GM23338 (cell line): Measurements from ENCODE around the gene OTOG. TPM values are rescaled to one million over a fixed set of nuclear protein-coding genes. Genes with fewer than 3 reads are reported as not detected.

ENCODE experiments used
- ATAC-seq: fragments of 200-7000 bp; cut with Tn5 transposase; 3 replicates; pipeline ENCODE4 v1.9.1; 2020
- DNase-seq: peaks from one replicate; pipeline ENCODE4 v3.0.0-alpha.2; 2015; ENCODE audit warnings: low spot score
- H2AFZ ChIP-seq: fragments of 200-600 bp; sonication (generic); 2 replicates; pipeline ENCODE4 v1.8.0; 2016; ENCODE audit warnings: antibody characterized with exemption, mild to moderate bottlenecking, moderate library complexity
- H3F3A ChIP-seq: fragments of 200-600 bp; sonication (generic); replicated peaks from 2 replicates; pipeline ENCODE4 v1.8.0; 2017; ENCODE audit warnings: antibody characterized with exemption, mixed run types, low read depth
- H3K27ac ChIP-seq: fragments of 200-600 bp; sonication (generic); 2 replicates; pipeline ENCODE4 v1.6.1; 2016; ENCODE audit warnings: low read depth
- H3K27me3 ChIP-seq: fragments of 200-600 bp; sonication (generic); 2 replicates; pipeline ENCODE4 v1.8.0; 2016; ENCODE audit warnings: mild to moderate bottlenecking, mixed run types, moderate library complexity; ENCODE audit not compliant: insufficient read depth
- H3K36me3 ChIP-seq: fragments of 200-600 bp; sonication (generic); 2 replicates; pipeline ENCODE4 v1.8.0; 2016; ENCODE audit warnings: mild to moderate bottlenecking; ENCODE audit not compliant: insufficient read depth
- H3K4me1 ChIP-seq: fragments of 200-600 bp; sonication (generic); 2 replicates; pipeline ENCODE4 v1.8.0; 2016; ENCODE audit warnings: mild to moderate bottlenecking, moderate library complexity; ENCODE audit not compliant: insufficient read depth
- H3K4me2 ChIP-seq: fragments of 200-600 bp; sonication (generic); 2 replicates; pipeline ENCODE4 v1.7.1; 2017; ENCODE audit warnings: mixed run types
- H3K4me3 ChIP-seq: fragments of 200-600 bp; sonication (generic); 2 replicates; pipeline ENCODE4 v1.6.1; 2016; ENCODE audit warnings: mixed run types
- H3K79me2 ChIP-seq: fragments of 200-600 bp; sonication (generic); replicated peaks from 2 replicates; pipeline ENCODE4 v1.8.0; 2017; ENCODE audit warnings: mild to moderate bottlenecking; ENCODE audit not compliant: insufficient read depth
- H3K9me2 ChIP-seq: fragments of 200-600 bp; sonication (generic); 2 replicates; pipeline ENCODE4 v1.8.0; 2017; ENCODE audit not compliant: insufficient read depth
- H4K20me1 ChIP-seq: fragments of 200-600 bp; sonication (generic); replicated peaks from 2 replicates; pipeline ENCODE4 v1.8.0; 2017; ENCODE audit warnings: mild to moderate bottlenecking; ENCODE audit not compliant: insufficient read depth
- H3K27ac Mint-ChIP-seq: 2 replicates; pipeline ENCODE4 v1.8.0; 2020; ENCODE audit warnings: inconsistent platforms, mild to moderate bottlenecking, moderate library complexity, mixed read lengths
- H3K27me3 Mint-ChIP-seq: 3 replicates; pipeline ENCODE4 v1.8.0; 2022; ENCODE audit warnings: low read depth, mild to moderate bottlenecking, moderate library complexity, mixed read lengths, inconsistent platforms; ENCODE audit not compliant: insufficient read depth, poor library complexity
- H3K36me3 Mint-ChIP-seq: 3 replicates; pipeline ENCODE4 v1.8.0; 2021; ENCODE audit warnings: low read depth, mild to moderate bottlenecking, inconsistent platforms, moderate library complexity, mixed read lengths
- H3K4me1 Mint-ChIP-seq: 3 replicates; pipeline ENCODE4 v1.8.0; 2020; ENCODE audit warnings: mild to moderate bottlenecking, inconsistent platforms, mixed read lengths
- H3K4me3 Mint-ChIP-seq: 3 replicates; pipeline ENCODE4 v1.8.0; 2021; ENCODE audit warnings: moderate library complexity, mild to moderate bottlenecking, inconsistent platforms, mixed read lengths
- H3K9me3 Mint-ChIP-seq: 3 replicates; pipeline ENCODE4 v1.8.0; 2020; ENCODE audit warnings: moderate library complexity, mild to moderate bottlenecking, inconsistent platforms, mixed read lengths
- CREB1 ChIP-seq: fragments of 250-450 bp; sonication (Bioruptor Pico); IDR thresholded peaks from 2 replicates; pipeline ENCODE4 v1.5.0; 2020; ENCODE audit warnings: low read depth, mild to moderate bottlenecking, moderate library complexity
- EZH2 ChIP-seq: fragments of 200-600 bp; sonication (generic); IDR thresholded peaks from one replicate; pipeline ENCODE4 v1.8.0; 2017; ENCODE audit warnings: antibody characterized with exemption, mild to moderate bottlenecking, low read depth; ENCODE audit not compliant: unreplicated experiment
- EZH2phosphoT487 ChIP-seq: fragments of 200-600 bp; sonication (generic); IDR thresholded peaks from one replicate; pipeline ENCODE4 v1.8.1; 2018; ENCODE audit warnings: antibody characterized with exemption; ENCODE audit not compliant: unreplicated experiment
- JUNB ChIP-seq: IDR thresholded peaks from one replicate; pipeline ENCODE4 v1.6.1; 2016; ENCODE audit warnings: antibody characterized with exemption; ENCODE audit not compliant: unreplicated experiment
- NANOG ChIP-seq: IDR thresholded peaks from 2 replicates; pipeline ENCODE4 v1.6.1; 2016; ENCODE audit warnings: antibody characterized with exemption, borderline replicate concordance
- POLR2AphosphoS5 ChIP-seq: IDR thresholded peaks from 2 replicates; pipeline ENCODE4 v1.6.1; 2016; ENCODE audit warnings: antibody characterized with exemption, low read depth
- STAT1 ChIP-seq: IDR thresholded peaks from one replicate; pipeline ENCODE4 v1.6.1; 2016; ENCODE audit warnings: antibody characterized with exemption; ENCODE audit not compliant: unreplicated experiment
- ZNF114 ChIP-seq: fragments of 250-450 bp; sonication (Bioruptor Pico); IDR thresholded peaks from 2 replicates; pipeline ENCODE4 v1.5.0; 2020; ENCODE audit warnings: mild to moderate bottlenecking, moderate library complexity
- ZNF331 ChIP-seq: fragments of 250-450 bp; sonication (Bioruptor Pico); IDR thresholded peaks from 2 replicates; pipeline ENCODE4 v1.5.0; 2020; ENCODE audit warnings: low read depth, mild to moderate bottlenecking, moderate library complexity
- polyA plus RNA-seq: library from polyadenylated mRNA; unstranded; fragments of >200 nt; fragmentation: Nextera tagmentation; extraction: Ambion mirVana; gene quantifications from 2 replicates; pipeline ENCODE4 v1.2.1, GENCODE V29; 2016
- total RNA-seq: library from RNA; depleted of rRNA; stranded (reverse); fragments of >200 nt; shearing (Covaris generic); gene quantifications from 2 replicates; pipeline ENCODE4 v1.2.3, GENCODE V29; 2014
- TF ChIP-seq, protein P1 (sequence below): IDR thresholded peaks from one replicate; pipeline ENCODE4 v1.6.1; 2018; ENCODE audit warnings: antibody characterized with exemption; ENCODE audit not compliant: unreplicated experiment
- TF ChIP-seq, protein P2 (sequence below): IDR thresholded peaks from 2 replicates; pipeline ENCODE4 v1.6.1; 2016; ENCODE audit warnings: antibody characterized with exemption
- TF ChIP-seq, protein P3 (sequence below): fragments of 250-450 bp; sonication (Bioruptor Pico); IDR thresholded peaks from 2 replicates; pipeline ENCODE4 v1.5.0; 2020; ENCODE audit warnings: mild to moderate bottlenecking, moderate library complexity

OTOG gene
- total and polyA plus RNA-seq, 2 experiments from 2014 or later = 0.40 to 0.52 TPM

DNA sequence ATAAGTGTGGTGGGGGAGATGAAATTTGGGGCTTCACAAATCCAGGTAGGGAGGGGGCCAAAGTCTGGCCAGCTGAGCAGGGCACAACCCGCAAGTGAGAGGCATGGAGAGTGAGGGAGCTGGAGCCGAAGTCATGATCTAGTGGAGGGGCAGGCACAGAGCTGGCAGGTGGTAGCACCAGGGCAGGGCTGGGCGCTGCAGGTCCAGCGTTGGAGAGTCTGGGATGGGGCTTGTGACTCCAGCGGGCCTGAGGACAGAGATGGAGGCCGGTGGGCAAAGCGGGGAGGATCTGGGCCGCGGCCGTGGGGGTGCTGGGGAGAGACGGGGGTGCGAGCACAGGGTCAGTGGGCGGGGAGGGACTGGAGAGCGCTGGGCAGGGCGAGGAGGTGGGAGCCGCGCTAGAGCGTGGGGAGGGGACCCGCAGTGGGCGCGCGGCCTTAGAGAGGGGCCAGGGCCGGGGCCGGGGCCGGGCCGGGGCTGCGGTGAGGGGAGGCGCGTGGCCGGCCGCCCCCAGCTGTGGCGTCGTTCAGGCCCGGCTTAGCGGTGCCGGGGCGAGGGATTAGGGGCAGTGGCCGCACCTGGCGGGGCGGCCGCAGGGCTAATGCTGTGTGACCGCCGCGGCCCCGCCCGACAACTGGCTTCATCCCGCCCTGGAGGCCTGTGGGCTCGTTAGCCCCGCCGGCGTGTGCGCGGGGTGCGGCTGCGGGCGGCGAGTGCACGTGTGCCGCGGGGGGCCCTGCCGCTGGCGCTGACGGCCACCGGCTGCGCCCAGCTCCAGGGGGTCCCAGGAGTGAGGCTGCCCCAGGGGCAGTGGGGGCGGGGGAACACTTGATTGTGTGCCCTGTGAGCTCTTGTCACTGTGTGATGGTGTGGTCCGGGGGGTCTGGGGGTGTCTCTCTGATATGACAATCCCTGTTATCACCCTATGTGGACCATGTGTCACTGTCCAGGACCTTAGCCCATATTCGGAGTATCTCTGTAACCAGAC lies 148.7 kb downstream of the OTOG start (continued):
- TF ChIP-seq JUNB = no peak
- TF ChIP-seq, protein P1, sequence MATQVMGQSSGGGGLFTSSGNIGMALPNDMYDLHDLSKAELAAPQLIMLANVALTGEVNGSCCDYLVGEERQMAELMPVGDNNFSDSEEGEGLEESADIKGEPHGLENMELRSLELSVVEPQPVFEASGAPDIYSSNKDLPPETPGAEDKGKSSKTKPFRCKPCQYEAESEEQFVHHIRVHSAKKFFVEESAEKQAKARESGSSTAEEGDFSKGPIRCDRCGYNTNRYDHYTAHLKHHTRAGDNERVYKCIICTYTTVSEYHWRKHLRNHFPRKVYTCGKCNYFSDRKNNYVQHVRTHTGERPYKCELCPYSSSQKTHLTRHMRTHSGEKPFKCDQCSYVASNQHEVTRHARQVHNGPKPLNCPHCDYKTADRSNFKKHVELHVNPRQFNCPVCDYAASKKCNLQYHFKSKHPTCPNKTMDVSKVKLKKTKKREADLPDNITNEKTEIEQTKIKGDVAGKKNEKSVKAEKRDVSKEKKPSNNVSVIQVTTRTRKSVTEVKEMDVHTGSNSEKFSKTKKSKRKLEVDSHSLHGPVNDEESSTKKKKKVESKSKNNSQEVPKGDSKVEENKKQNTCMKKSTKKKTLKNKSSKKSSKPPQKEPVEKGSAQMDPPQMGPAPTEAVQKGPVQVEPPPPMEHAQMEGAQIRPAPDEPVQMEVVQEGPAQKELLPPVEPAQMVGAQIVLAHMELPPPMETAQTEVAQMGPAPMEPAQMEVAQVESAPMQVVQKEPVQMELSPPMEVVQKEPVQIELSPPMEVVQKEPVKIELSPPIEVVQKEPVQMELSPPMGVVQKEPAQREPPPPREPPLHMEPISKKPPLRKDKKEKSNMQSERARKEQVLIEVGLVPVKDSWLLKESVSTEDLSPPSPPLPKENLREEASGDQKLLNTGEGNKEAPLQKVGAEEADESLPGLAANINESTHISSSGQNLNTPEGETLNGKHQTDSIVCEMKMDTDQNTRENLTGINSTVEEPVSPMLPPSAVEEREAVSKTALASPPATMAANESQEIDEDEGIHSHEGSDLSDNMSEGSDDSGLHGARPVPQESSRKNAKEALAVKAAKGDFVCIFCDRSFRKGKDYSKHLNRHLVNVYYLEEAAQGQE = no peak
- TF ChIP-seq STAT1 = no peak
- no peak for TF ChIP-seq EZH2
- TF ChIP-seq, protein P2, sequence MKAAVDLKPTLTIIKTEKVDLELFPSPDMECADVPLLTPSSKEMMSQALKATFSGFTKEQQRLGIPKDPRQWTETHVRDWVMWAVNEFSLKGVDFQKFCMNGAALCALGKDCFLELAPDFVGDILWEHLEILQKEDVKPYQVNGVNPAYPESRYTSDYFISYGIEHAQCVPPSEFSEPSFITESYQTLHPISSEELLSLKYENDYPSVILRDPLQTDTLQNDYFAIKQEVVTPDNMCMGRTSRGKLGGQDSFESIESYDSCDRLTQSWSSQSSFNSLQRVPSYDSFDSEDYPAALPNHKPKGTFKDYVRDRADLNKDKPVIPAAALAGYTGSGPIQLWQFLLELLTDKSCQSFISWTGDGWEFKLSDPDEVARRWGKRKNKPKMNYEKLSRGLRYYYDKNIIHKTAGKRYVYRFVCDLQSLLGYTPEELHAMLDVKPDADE = no peak

DNA sequence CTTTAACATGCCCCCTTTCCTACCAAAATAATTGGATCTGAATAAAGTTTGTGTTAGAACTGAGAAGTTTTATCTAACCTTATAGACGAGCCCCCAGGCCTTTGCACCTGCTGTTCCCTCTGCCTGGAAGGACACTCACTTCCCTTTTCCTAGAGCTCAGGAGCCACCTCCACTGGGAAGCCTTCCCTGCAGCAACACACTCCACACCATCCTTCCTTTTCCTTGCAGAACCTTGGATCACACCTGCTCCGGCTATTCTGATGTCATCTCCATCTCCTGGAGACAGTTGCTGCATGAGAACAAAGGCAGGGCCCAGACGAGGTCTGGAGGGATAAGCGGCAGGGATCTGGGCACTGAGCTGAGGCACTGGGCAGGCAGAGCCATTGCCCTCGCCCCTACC lies 149.7 kb downstream of the OTOG start:
- H3K4me3 Mint-ChIP-seq = peak overlapping the region; percentile 48
- H4K20me1 ChIP-seq = peaks cover 3% of the 10 kb centered on the region; the same call in 1 of the 2 replicates
- no peak for DNase-seq
- H3K9me3 Mint-ChIP-seq = no peaks in the 10 kb centered on the region
- no peak overlapping the region for H2AFZ ChIP-seq
- H3F3A ChIP-seq = no peaks in the 10 kb centered on the region
- no peaks in the 10 kb centered on the region for H3K4me1 ChIP-seq
- no peak overlapping the region for H3K27ac ChIP-seq
- no peak for ATAC-seq
- no peak overlapping the region for H3K27ac Mint-ChIP-seq
- 0 out of 3 replicates have a peak, but pooled peaks cover 4% of the 10 kb centered on the region for H3K4me1 Mint-ChIP-seq
- H3K79me2 ChIP-seq = no peaks in the 10 kb centered on the region
- H3K36me3 Mint-ChIP-seq = no peaks in the 10 kb centered on the region
- no peaks in the 10 kb centered on the region for H3K9me2 ChIP-seq
- no peaks in the 10 kb centered on the region for H3K36me3 ChIP-seq
- no peak overlapping the region for H3K4me3 ChIP-seq
- peaks cover 57% of the 10 kb centered on the region for H3K27me3 ChIP-seq
- H3K27me3 Mint-ChIP-seq = peaks cover 27% of the 10 kb centered on the region
- no peak overlapping the region for H3K4me2 ChIP-seq
- TF ChIP-seq ZNF331 (CRISPR knock-in tag) = no peak
- no peak for TF ChIP-seq ZNF114 (CRISPR knock-in tag)
- TF ChIP-seq, protein P3, sequence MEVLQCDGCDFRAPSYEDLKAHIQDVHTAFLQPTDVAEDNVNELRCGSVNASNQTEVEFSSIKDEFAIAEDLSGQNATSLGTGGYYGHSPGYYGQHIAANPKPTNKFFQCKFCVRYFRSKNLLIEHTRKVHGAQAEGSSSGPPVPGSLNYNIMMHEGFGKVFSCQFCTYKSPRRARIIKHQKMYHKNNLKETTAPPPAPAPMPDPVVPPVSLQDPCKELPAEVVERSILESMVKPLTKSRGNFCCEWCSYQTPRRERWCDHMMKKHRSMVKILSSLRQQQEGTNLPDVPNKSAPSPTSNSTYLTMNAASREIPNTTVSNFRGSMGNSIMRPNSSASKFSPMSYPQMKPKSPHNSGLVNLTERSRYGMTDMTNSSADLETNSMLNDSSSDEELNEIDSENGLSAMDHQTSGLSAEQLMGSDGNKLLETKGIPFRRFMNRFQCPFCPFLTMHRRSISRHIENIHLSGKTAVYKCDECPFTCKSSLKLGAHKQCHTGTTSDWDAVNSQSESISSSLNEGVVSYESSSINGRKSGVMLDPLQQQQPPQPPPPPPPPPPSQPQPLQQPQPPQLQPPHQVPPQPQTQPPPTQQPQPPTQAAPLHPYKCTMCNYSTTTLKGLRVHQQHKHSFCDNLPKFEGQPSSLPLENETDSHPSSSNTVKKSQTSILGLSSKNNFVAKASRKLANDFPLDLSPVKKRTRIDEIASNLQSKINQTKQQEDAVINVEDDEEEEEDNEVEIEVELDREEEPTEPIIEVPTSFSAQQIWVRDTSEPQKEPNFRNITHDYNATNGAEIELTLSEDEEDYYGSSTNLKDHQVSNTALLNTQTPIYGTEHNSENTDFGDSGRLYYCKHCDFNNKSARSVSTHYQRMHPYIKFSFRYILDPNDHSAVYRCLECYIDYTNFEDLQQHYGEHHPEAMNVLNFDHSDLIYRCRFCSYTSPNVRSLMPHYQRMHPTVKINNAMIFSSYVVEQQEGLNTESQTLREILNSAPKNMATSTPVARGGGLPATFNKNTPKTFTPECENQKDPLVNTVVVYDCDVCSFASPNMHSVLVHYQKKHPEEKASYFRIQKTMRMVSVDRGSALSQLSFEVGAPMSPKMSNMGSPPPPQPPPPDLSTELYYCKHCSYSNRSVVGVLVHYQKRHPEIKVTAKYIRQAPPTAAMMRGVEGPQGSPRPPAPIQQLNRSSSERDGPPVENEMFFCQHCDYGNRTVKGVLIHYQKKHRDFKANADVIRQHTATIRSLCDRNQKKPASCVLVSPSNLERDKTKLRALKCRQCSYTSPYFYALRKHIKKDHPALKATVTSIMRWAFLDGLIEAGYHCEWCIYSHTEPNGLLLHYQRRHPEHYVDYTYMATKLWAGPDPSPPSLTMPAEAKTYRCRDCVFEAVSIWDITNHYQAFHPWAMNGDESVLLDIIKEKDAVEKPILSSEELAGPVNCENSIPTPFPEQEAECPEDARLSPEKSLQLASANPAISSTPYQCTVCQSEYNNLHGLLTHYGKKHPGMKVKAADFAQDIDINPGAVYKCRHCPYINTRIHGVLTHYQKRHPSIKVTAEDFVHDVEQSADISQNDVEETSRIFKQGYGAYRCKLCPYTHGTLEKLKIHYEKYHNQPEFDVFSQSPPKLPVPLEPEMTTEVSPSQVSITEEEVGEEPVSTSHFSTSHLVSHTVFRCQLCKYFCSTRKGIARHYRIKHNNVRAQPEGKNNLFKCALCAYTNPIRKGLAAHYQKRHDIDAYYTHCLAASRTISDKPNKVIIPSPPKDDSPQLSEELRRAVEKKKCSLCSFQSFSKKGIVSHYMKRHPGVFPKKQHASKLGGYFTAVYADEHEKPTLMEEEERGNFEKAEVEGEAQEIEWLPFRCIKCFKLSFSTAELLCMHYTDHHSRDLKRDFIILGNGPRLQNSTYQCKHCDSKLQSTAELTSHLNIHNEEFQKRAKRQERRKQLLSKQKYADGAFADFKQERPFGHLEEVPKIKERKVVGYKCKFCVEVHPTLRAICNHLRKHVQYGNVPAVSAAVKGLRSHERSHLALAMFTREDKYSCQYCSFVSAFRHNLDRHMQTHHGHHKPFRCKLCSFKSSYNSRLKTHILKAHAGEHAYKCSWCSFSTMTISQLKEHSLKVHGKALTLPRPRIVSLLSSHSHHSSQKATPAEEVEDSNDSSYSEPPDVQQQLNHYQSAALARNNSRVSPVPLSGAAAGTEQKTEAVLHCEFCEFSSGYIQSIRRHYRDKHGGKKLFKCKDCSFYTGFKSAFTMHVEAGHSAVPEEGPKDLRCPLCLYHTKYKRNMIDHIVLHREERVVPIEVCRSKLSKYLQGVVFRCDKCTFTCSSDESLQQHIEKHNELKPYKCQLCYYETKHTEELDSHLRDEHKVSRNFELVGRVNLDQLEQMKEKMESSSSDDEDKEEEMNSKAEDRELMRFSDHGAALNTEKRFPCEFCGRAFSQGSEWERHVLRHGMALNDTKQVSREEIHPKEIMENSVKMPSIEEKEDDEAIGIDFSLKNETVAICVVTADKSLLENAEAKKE (CRISPR knock-in tag) = no peak
- TF ChIP-seq CREB1 (CRISPR knock-in tag) = no peak
- TF ChIP-seq STAT1 = no peak
- no peak for TF ChIP-seq EZH2phosphoT487
- TF ChIP-seq EZH2 = no peak
- TF ChIP-seq JUNB = no peak
- no peak for TF ChIP-seq NANOG
- no peak for TF ChIP-seq POLR2AphosphoS5
